Measurements from ENCODE around the gene OGDHL. TPM values are rescaled to one million over a fixed set of nuclear protein-coding genes. Genes with fewer than 3 reads are reported as not detected.
"Not testable (repeated sequence)": the region's sequence is repeated elsewhere in the genome, so short reads cannot be mapped to it uniquely, and the experiment has no call there.

The OGDHL gene
- total RNA-seq, 4 donors from 2014 or later, result under 0.01 to 0.79 TPM; not detected in 2

- Histone ChIP-seq H3K4me3 (no peak overlapping the region), H3K4me1 (no peaks in the 10 kb centered on the region), H3K9me3 (no peaks in the 10 kb centered on the region), H3K36me3 (no peaks in the 10 kb centered on the region), H3K27ac (no peak overlapping the region), H3K27me3 (no peaks in the 10 kb centered on the region)
- intact Hi-C loops (cut with DNase I), result no loop called here
- TF ChIP-seq, protein P1, sequence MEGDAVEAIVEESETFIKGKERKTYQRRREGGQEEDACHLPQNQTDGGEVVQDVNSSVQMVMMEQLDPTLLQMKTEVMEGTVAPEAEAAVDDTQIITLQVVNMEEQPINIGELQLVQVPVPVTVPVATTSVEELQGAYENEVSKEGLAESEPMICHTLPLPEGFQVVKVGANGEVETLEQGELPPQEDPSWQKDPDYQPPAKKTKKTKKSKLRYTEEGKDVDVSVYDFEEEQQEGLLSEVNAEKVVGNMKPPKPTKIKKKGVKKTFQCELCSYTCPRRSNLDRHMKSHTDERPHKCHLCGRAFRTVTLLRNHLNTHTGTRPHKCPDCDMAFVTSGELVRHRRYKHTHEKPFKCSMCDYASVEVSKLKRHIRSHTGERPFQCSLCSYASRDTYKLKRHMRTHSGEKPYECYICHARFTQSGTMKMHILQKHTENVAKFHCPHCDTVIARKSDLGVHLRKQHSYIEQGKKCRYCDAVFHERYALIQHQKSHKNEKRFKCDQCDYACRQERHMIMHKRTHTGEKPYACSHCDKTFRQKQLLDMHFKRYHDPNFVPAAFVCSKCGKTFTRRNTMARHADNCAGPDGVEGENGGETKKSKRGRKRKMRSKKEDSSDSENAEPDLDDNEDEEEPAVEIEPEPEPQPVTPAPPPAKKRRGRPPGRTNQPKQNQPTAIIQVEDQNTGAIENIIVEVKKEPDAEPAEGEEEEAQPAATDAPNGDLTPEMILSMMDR (IDR thresholded peaks at IDR 0.05), result no peak
- no peak for TF ChIP-seq POLR2A (IDR thresholded peaks at IDR 0.05)
- no peak for DNase-seq
- WGBS, 2 donors, result no CpG with 5 or more reads among the region's 11 CpGs
Observed at GRCh38 chr10:49735161-49735560, 27.0 kb downstream of the OGDHL start.

- intact Hi-C loops (cut with DNase I), result no loop called here
- 36 to 62% methylated on average over 4 to 9 of the region's 10 CpGs for WGBS, 2 donors
- no peak overlapping the region for H3K27ac ChIP-seq
Observed at GRCh38 chr10:49734676-49735075, 27.4 kb downstream of the OGDHL start.

DNA sequence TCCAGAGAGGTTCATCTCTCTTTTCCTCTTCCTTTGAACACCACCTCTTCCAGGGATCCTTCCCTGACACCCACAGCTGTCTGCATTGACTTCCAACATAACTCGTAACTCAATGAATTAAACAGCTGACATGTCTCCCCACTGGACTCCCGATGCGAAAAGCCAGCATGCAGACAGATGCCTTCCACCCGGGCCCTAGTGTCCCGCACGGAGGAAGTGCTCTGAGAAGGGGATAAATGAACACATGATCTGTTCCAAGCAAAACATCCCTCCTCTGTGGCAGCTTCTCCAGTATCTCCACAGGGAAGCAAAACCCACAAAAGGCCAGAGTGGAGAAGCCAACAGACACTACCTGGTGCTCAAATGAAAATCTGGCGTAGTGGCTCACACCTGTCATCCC, 28.3 kb downstream of the OGDHL start:
- Histone ChIP-seq H3K4me3 (no peak overlapping the region), H3K27me3 (no peaks in the 10 kb centered on the region), H3K9me3 (no peaks in the 10 kb centered on the region), H3K4me1 (no peaks in the 10 kb centered on the region), H3K27ac (no peak overlapping the region), H3K36me3 (no peaks in the 10 kb centered on the region)
- WGBS, 2 donors, result 66 to 72% methylated on average over 7 of the region's 7 CpGs
- DNase-seq, result no peak
- TF ChIP-seq POLR2A (IDR thresholded peaks at IDR 0.05), result no peak
- TF ChIP-seq, protein P1 (IDR thresholded peaks at IDR 0.05), result no peak
- intact Hi-C loops (cut with DNase I), result no loop called here

More at GRCh38 chr10:49734676-49735075, 27.4 kb downstream of the OGDHL start:
- no peaks in the 10 kb centered on the region for H3K27me3 ChIP-seq
- no peak for TF ChIP-seq POLR2A (IDR thresholded peaks at IDR 0.05)
- TF ChIP-seq, protein P1 (IDR thresholded peaks at IDR 0.05), result no peak
- no peaks in the 10 kb centered on the region for H3K36me3 ChIP-seq
- no peaks in the 10 kb centered on the region for H3K4me1 ChIP-seq
- no peak overlapping the region for H3K4me3 ChIP-seq
- DNase-seq, result no peak
- no peaks in the 10 kb centered on the region for H3K9me3 ChIP-seq

GRCh38 chr10:49726593-49726992, 35.5 kb downstream of the OGDHL start:
- 37 to 48% methylated on average over 2 of the region's 2 CpGs for WGBS, 2 donors

GRCh38 chr10:49715157-49715556, 47.0 kb downstream of the OGDHL start:
- H3K9me3 ChIP-seq; H3K27me3 ChIP-seq; H3K27ac ChIP-seq; intact Hi-C loops (cut with DNase I); H3K4me3 ChIP-seq; DNase-seq; H3K36me3 ChIP-seq; H3K4me1 ChIP-seq: not testable (repeated sequence)
- WGBS, 2 donors, result 95% methylated on average over 4 of the region's 7 CpGs

More at GRCh38 chr10:49726593-49726992, 35.5 kb downstream of the OGDHL start:
- intact Hi-C loops (cut with DNase I), result no loop called here
- Histone ChIP-seq H3K27me3 (no peaks in the 10 kb centered on the region), H3K4me3 (no peak overlapping the region), H3K4me1 (no peaks in the 10 kb centered on the region), H3K9me3 (peaks cover 0 to 4% (median 3%) of the 10 kb centered on the region in 3 donors), H3K36me3 (no peaks in the 10 kb centered on the region), H3K27ac (no peak overlapping the region)
- no peak for TF ChIP-seq POLR2A (IDR thresholded peaks at IDR 0.05)
- no peak for DNase-seq

- intact Hi-C loops (cut with DNase I), result no loop called here
- 63 to 69% methylated on average over 5 of the region's 5 CpGs for WGBS, 2 donors
- no peaks in the 10 kb centered on the region for H3K4me1 ChIP-seq
- no peaks in the 10 kb centered on the region for H3K36me3 ChIP-seq
- peaks cover 0 to 5% (median 0%) of the 10 kb centered on the region in 4 donors for H3K27me3 ChIP-seq
- TF ChIP-seq, protein P1 (IDR thresholded peaks at IDR 0.05), result no peak
- TF ChIP-seq POLR2A (IDR thresholded peaks at IDR 0.05), result no peak
- no peak for DNase-seq
- no peak overlapping the region for H3K4me3 ChIP-seq
- H3K9me3 ChIP-seq, result no peaks in the 10 kb centered on the region
- H3K27ac ChIP-seq, result no peak overlapping the region
Observed at GRCh38 chr10:49713266-49713665, 48.9 kb downstream of the OGDHL start.

All from esophagus squamous epithelium (tissue), 5 donors.